ENCODE measurements around the gene SELENOI. TPM values are rescaled to one million over a fixed set of nuclear protein-coding genes. Genes with fewer than 3 reads are reported as not detected.

The SELENOI gene
- total RNA-seq, 1 donor, result 24.5 TPM

DNA sequence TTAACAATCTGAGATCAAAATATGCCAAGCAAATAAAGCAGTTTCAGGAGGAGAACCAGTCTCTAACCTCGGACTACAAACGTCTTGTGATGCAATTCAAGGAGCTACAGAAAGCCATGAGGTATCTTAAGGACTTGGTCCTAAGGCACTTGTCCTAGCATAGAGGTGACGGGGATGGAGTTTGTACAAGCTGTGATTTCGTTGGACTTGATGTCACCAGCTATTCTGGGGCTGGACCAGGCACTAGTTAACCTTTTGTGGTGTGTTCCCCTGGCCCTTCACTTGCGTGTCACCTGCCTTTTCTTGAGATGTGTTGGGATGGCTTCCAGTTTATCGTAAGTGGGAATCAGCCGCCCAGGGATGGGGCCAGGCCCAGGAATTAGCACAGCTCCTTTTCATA is 98.3 kb downstream of the SELENOI start:
- DNase-seq (ENCODE audit: low read depth in 2 of 3, low spot score in 2 of 3), result no peak

Other genes starting within 250 kb of the SELENOI start
- gene GAREM2, start 173.1 kb upstream of the SELENOI start, total RNA-seq, result 0.54 TPM
- 111 TPM for gene HADHA, start 101.5 kb upstream of the SELENOI start, total RNA-seq
- 82.9 TPM for gene HADHB, start 101.2 kb upstream of the SELENOI start, total RNA-seq
- 1.1 TPM for gene ADGRF3, start 646 bp downstream of the SELENOI start, total RNA-seq
- gene DRC1, start 55.8 kb downstream of the SELENOI start, total RNA-seq, result not detected
- 0.27 TPM for gene OTOF, start 132.0 kb downstream of the SELENOI start, total RNA-seq

All from hematopoietic multipotent progenitor cell (in vitro differentiated cells).